NK-92 (cell line): ENCODE data around the gene FCN1.

ENCODE experiments used
- DNase-seq: peaks from one replicate; lab custom pipeline; 2025; ENCODE audit not compliant: unreplicated experiment; lab: John Stamatoyannopoulos, UW

FCN1 gene

DNA sequence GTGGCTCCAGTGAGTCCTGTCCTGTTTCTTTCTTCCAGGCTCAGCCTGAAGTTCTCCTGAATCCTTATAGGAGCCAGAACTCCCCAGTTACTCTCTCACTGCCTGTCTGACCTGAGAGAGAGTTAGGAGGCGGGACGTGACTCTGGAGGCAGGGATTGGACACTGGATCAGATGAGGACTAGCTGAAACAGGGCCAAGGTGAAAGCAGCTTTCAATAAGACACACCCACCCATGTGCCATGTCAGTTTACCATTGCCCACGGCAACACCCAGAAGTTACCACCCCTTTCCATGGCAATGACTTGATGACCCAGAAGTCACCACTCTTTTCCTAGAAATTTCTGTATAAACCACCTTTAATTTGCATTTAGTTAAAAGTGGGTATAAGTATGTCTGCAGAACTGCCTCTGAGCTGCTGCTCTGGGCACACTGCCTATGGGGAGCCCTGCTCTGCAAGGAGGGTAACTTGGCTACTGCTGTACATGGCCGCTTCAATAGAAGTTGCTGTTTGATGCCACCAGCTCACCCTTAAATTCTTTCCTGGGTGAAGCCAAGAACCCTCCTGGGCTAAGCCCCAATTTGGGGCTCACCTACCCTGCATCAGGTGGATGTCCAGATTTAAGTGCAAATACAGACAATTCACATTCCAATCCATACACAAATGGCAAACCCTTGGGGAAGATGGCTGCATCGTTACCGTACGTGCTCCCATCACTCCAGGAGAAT is 23.4 kb downstream of the FCN1 start:
- DNase-seq, result no peak

DNA sequence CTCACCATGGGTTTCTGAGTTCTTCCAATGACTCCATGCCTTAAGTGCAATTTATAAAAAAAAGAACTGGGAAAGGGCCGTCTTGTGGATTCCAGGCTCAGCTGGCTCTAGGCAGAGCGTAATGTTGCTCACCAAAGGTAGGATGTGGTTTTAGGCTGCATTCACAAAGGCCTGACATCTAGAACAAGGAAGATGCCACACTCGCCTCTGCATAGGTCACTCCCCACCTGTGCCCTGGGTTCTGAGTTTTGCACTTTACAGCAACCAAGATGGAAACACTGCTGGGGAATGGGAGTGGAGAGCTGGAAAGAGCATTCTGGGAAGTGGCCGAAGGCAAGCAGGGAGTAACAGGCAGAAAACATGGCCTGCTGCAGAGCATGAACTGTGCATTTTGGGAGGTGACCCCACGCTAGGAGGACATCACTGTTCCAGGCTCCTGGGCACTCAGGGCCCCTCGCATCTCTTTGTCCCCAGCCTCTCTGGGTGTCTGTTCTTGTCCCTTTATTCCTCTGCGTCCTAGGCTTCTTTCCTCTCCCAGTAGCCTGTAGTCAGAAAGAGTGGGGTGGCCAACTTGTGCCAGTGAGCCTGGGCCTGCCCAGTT is 24.8 kb downstream of the FCN1 start:
- no peak for DNase-seq

GRCh38 chr9:134892221-134892620 is 25.5 kb downstream of the FCN1 start:
- DNase-seq, result no peak

- no peak for DNase-seq
Measured at GRCh38 chr9:134891713-134892112, 26.0 kb downstream of the FCN1 start.

GRCh38 chr9:134891053-134891452 is 26.7 kb downstream of the FCN1 start:
- DNase-seq, result no peak

- no peak for DNase-seq
Measured at GRCh38 chr9:134890155-134890495, 27.6 kb downstream of the FCN1 start.

- no peak for DNase-seq
Measured at GRCh38 chr9:134889386-134890154, 28.1 kb downstream of the FCN1 start.

DNA sequence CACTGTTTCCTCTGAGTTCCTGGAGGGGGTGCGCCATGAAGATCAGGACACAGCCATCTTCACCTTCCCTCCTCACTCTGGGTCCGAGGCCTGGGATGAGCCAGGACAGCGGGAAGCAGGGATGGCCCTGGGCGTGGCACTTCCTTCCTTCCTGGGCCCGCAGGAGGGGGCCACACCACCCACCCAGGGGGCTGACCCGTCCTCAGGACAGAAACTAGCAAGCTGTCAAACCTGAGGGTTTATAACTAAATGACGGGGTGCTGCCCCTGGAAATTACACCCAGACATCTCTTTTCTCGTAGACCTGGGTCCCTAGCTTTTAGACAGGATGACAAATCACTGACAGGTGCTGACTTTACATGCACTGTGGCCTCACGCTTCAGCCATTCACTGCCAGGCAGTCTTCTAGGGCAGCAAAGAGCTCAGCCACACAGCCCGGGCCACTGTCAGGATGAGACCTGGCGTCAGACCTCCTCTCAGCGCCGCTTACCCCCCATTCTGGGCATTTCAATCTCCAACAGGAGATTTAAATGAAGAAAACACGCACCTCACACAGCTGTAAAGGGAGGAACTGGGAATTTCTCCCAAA is 29.0 kb downstream of the FCN1 start:
- DNase-seq, result no peak

DNA sequence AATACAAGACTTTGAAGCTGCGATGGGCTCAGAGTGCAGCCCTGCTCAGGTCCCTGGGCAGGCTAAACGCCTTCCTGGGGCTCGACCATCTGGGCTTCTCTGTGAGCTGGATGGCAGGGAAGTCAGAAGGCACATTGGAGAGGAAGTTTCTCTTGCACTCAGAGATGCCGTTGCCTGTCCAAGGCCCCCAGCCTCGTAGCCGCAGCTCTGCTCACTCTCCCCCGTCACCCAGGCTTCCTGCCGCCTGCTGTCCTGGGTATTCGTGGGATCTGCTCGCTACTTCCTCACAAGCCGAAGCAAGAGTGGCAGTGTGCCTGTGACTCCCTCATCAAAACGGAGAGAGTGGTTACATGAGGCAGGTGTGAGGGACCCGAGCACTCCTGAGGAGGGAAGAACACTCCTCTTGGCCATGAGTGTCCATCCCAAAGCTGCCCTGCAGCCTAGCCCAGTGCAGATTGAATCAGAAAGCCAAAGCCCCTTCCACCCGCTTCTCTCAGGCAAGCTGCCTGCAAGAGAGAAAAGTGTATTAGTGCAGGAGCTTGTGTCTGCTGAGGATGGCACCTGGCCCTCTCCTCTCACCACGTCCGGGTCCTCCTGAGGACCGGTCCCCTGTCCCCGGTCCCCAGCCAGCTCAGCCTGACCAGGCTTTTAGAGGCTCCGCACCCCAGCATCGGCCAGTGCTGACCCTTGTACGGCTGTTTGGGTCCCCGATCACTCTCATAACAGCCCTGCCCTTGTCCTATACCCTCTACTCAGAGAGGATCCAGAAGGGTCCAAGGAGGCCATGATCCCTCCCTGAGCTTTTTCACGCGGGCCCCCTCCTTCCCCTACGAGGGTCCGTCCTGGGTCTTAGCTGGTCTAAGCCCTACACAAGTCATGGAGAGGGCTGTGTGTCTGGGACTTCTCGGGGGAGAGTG is 29.8 kb downstream of the FCN1 start:
- DNase-seq, result no peak

GRCh38 chr9:134887219-134887618 is 30.5 kb downstream of the FCN1 start:
- DNase-seq, result no peak

- no peak for DNase-seq
Measured at GRCh38 chr9:134886413-134886913, 31.2 kb downstream of the FCN1 start.

DNA sequence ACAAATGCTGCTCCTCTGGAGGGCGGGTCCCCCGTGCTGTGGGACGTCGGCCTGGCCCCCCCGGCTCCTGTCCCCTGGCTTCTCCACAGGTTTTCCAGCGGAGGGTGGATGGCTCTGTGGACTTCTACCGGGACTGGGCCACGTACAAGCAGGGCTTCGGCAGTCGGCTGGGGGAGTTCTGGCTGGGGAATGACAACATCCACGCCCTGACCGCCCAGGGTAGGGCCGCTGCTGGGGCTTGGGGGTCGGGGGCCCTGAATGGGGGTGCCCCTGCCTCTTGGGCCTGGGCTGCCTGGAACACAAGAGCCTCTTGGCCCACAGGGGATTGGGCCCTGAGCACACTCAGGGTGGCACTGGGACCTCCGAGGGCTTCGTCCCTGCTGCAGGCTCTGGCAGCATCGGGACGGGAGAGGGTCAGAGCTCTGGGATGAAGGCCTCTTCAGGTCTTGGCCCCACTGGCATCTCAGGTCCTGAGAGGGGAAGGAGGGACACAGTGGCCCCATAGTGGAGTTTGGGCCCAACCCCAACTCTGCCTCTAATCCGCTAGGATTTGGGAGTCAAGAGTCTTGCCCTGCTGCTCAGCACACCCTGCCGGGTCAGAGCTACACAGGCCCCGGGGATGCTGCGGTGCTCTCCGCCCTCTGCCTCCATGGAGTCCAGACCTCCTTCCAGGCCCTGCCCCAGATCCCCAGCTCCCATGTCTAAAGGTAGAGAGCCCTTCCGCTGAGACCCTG is 31.9 kb downstream of the FCN1 start:
- no peak for DNase-seq

GRCh38 chr9:134885001-134885678 is 32.6 kb downstream of the FCN1 start:
- DNase-seq, result no peak

- DNase-seq, result no peak
Measured at GRCh38 chr9:134884492-134884891, 33.2 kb downstream of the FCN1 start.

DNA sequence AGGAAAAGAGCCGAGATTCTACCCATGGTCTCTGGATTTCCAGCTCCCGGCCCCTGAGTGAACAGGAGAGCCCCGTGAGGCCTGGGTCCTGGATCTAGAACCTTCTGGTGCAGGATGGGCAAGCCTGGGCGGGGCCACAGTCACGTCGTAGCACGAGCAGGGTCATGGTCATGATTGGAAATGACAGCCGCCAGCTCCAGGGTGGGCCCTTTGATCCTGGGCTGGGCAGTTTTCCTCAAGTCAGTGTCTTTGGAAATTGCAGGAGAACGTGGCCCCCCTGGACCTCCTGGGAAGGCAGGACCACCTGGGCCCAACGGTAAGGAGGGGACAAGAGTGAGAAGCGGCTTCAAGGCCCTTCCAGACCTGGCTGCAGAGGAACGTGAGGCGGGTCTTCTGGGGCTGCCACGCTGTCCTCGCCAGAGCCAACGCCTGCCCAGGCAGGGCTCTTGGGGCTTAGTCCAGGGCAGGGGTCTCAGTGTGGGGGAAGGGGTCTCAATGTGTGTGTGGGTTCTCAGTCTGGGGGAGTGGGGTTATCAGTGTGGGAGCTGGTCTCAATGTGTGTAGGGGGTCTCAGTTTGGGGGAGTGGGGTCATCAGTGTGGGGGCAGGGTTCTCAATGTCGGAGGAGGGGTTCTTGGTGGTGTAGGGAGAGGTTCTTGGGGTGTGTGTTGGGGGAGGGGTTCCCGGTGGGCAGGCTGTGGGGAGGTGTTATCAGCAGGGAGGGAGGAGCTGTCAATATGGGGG is 34.5 kb downstream of the FCN1 start:
- no peak for DNase-seq

DNA sequence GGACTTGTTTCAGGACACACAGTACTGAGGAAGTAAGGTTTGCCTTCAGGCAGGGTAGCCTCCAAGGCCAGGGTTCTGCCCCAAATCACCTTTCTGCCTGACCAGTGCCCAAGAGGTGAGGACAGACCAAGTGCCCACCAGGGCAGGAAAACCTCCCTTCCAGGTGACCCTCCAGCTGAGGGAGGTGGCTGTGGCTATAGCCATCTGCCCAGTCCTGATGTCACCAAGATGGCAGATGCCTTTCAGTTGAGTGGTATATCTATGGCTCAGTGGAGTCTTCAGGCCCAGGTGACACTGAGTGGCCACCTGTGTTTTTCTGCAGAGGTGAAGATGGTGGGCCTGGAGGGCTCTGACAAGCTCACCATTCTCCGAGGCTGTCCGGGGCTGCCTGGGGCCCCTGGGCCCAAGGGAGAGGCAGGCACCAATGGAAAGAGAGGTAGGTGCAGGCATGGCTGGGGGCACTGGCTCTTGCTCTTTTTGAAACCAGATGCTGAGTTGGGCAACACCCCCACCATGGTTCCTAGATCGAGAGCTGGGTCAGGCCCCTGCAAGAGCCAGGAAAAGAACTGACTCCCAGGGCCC is 35.4 kb downstream of the FCN1 start:
- DNase-seq, result no peak

DNA sequence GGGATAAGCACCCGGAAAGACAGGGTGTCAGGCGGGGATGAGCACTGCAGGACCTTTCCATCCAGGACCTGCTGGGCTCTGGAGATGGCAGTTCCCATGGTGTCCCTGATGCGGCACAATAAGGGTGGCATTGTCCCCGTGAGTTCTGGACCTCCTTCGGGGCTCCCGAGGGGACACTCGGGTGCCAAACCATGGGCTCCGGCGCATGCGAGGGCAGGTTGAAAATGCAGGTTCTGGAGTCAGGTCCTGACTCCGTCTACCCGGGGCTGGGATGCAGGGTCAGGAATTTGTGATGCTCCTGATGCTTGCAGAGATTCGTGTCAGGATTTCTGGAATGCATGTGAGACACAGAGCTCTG is 36.4 kb downstream of the FCN1 start:
- DNase-seq, result no peak

DNA sequence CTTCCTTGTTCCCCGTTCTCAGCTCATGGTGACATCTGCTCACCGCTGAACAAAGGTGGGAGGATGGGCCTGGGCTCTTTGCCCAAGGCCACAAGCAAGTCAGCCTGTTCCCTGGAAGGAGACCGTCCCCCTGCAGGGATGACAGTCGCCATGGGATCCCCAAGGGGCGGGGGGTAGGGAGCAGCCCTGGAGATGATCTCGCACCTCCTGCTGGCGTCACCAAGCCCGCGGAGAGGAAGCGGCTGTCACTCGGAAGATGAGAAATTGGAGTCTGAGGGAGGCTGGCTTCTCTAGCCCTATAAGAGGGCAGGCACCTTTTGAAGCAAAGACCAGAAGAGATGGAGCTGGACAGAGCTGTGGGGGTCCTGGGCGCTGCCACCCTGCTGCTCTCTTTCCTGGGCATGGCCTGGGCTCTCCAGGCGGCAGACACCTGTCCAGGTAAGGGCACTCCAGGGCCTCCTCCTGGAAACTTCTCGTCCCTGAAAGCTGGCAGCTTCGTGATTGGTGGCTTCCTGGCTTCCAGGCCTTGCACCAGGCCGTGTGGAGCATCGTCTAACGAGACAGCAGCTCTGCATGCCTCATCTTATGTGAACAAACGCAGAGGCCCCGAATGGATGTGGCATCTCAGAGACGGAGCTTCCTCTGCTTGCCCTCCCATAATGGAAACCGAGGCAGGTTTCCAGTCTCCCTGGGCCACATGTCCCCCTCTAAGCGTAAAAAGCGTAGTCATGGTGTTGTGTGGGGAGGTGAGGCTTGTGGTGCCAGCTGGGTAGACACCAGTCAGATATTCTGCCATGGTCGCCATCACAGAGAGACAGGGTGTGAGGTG is 37.0 kb downstream of the FCN1 start, which contains the start of gene FCN2:
Gene FCN2, plus strand, starts transcription at position 327 of the 829 bp plus-strand sequence. Its CDS starts 12 bp downstream, at position 339.
- DNase-seq, result no peak
